ENCODE data around the gene PDIA5. TPM values are rescaled to one million over a fixed set of nuclear protein-coding genes. Genes with fewer than 3 reads are reported as not detected.

Gene PDIA5
- total RNA-seq, 1 donor from 2014 or later: 6.0 TPM

DNA sequence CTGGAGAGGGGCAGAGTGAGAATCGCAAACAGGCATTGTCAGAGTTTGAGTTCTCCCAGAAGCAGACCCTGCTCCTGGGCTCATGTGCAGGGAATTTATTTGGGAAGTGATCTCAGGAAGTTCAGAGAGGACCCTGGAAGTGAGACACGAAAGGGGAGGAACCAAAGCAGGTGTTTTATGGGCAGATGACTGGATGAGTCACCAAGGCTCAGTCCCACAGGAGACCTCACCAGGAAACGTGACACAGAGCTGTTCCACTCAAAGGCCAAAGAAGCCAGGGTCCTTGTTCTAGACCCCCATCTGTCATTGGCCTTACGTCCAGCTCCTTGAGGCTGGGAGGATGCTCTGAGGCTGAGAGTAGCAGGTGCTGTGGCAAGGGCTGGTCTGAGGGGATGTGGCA lies 91.5 kb downstream of the PDIA5 start:
- Histone ChIP-seq H3K27me3 (ENCODE audit: low read depth) (no peaks in the 10 kb centered on the region), H3K36me3 (peaks cover 51% of the 10 kb centered on the region), H3K27ac (replicated peaks) (no peak overlapping the region), H3K4me1 (peaks cover 29% of the 10 kb centered on the region), H3K9me3 (replicated peaks) (no peaks in the 10 kb centered on the region), H3K4me3 (no peak overlapping the region)
- no peak for DNase-seq
- intact Hi-C loops (cut with micrococcal nuclease): no loop called here
- TF ChIP-seq, protein P1, sequence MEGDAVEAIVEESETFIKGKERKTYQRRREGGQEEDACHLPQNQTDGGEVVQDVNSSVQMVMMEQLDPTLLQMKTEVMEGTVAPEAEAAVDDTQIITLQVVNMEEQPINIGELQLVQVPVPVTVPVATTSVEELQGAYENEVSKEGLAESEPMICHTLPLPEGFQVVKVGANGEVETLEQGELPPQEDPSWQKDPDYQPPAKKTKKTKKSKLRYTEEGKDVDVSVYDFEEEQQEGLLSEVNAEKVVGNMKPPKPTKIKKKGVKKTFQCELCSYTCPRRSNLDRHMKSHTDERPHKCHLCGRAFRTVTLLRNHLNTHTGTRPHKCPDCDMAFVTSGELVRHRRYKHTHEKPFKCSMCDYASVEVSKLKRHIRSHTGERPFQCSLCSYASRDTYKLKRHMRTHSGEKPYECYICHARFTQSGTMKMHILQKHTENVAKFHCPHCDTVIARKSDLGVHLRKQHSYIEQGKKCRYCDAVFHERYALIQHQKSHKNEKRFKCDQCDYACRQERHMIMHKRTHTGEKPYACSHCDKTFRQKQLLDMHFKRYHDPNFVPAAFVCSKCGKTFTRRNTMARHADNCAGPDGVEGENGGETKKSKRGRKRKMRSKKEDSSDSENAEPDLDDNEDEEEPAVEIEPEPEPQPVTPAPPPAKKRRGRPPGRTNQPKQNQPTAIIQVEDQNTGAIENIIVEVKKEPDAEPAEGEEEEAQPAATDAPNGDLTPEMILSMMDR (IDR thresholded peaks at IDR 0.05; ENCODE audit: borderline replicate concordance): no peak

- Histone ChIP-seq H3K27ac (replicated peaks) (no peak overlapping the region), H3K4me3 (no peak overlapping the region), H3K4me1 (peaks cover 29% of the 10 kb centered on the region), H3K36me3 (peaks cover 55% of the 10 kb centered on the region), H3K9me3 (replicated peaks) (no peaks in the 10 kb centered on the region), H3K27me3 (ENCODE audit: low read depth) (no peaks in the 10 kb centered on the region)
- DNase-seq: no peak
- intact Hi-C loops (cut with micrococcal nuclease): no loop called here
- TF ChIP-seq, protein P1 (IDR thresholded peaks at IDR 0.05; ENCODE audit: borderline replicate concordance): no peak
These were observed 92.1 kb downstream of the PDIA5 start for GRCh38 chr3:123158899-123159390.

DNA sequence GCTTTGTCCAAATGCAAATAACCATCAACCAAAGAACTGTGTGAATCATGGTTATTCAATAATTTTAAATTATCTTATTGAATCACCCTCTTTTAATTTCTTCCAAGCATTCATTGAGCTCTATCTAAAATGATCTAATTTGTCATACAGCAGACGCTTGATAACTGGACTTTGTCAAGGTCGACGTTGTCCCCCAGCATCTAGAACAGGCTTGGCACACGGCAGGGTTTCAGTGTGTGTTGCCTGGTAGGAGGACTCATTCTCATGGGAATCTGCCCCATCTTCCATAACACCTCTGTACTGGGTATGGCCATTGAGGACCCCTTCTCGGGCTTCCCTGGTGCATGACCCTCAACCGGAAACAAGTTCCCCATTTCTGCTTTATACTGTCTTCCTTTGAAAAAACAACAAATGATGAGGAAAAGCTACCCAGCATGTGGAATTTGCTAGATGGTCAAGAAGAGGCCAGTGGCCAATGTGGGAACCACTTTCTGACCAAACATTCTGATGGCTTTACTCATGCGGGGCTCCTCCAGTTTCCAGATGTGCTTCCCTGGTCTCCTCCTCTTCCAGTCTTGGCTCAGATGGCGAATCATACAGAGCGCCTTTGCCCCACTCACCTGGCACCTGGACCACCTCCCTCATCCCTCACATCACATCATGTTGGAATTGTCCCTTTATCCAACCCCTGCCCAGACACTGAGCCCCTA lies 93.3 kb downstream of the PDIA5 start:
- peaks cover 60% of the 10 kb centered on the region for H3K36me3 ChIP-seq

GRCh38 chr3:123161167-123161566 lies 94.3 kb downstream of the PDIA5 start:
- Histone ChIP-seq H3K36me3 (peaks cover 57% of the 10 kb centered on the region), H3K4me1 (peaks cover 20% of the 10 kb centered on the region), H3K27ac (replicated peaks) (no peak overlapping the region), H3K4me3 (no peak overlapping the region), H3K9me3 (replicated peaks) (peaks cover 3% of the 10 kb centered on the region), H3K27me3 (ENCODE audit: low read depth) (no peaks in the 10 kb centered on the region)
- DNase-seq: no peak
- TF ChIP-seq, protein P1 (IDR thresholded peaks at IDR 0.05; ENCODE audit: borderline replicate concordance): no peak
- intact Hi-C loops (cut with micrococcal nuclease): no loop called here

More for the DNA sequence above, 93.3 kb downstream of the PDIA5 start:
- TF ChIP-seq, protein P1 (IDR thresholded peaks at IDR 0.05; ENCODE audit: borderline replicate concordance): no peak
- Histone ChIP-seq H3K4me1 (peaks cover 29% of the 10 kb centered on the region), H3K4me3 (no peak overlapping the region), H3K9me3 (replicated peaks) (peaks cover under 1% of the 10 kb centered on the region), H3K27me3 (ENCODE audit: low read depth) (no peaks in the 10 kb centered on the region), H3K27ac (replicated peaks) (no peak overlapping the region)
- DNase-seq: no peak
- intact Hi-C loops (cut with micrococcal nuclease): no loop called here

DNA sequence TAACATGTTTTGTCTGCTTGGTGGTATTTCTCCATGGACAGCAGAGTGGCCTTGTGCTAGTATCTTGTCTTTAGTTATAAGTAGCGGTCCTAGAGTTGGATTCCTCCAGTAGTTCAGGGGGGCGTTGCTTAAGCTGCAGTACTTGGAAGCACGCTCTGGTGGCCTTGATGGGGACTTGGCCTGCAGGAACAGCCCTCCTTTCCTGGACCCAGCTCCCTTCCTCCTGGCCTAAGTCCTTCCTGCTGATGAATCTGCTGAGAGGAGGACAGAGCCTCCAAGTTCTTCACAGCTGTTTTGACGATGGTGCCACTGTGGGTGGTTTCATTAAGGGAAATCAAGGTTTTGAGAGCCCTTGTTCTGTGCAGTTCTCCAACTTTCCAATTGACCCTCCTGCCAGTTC lies 96.3 kb downstream of the PDIA5 start:
- no peak for DNase-seq
- H3K36me3 ChIP-seq: peaks cover 62% of the 10 kb centered on the region
- intact Hi-C loops (cut with micrococcal nuclease): no loop called here
- peaks cover 4% of the 10 kb centered on the region for H3K4me1 ChIP-seq
- no peaks in the 10 kb centered on the region for H3K27me3 ChIP-seq (ENCODE audit: low read depth)
- no peak overlapping the region for H3K4me3 ChIP-seq
- TF ChIP-seq, protein P1 (IDR thresholded peaks at IDR 0.05; ENCODE audit: borderline replicate concordance): no peak
- no peak overlapping the region for H3K27ac ChIP-seq (replicated peaks)
- H3K9me3 ChIP-seq (replicated peaks): peaks cover 7% of the 10 kb centered on the region
